Keratinocyte (primary cell): ENCODE data around the gene BHMT2. TPM values are rescaled to one million over a fixed set of nuclear protein-coding genes. Genes with fewer than 3 reads are reported as not detected.

Experiments
- DNase-seq: peaks from one replicate; pipeline ENCODE4 v3.0.0-alpha.2; 2011; ENCODE audit warnings: low read depth, missing footprints, low spot score
- FAIRE-seq: peaks from 2 replicates; lab custom pipeline; 2011; peaks lifted over from hg19 to GRCh38; lab: Jason Lieb, UNC
- H2AFZ ChIP-seq: 2 replicates; pipeline ENCODE4 v1.6.0; 2012; ENCODE audit warnings: low read length, control low read depth, inconsistent platforms; ENCODE audit not compliant: control insufficient read depth
- H3K27ac ChIP-seq: 2 replicates; pipeline ENCODE4 v1.5.1; 2011; ENCODE audit warnings: low read length; ENCODE audit not compliant: control insufficient read depth, insufficient read depth
- H3K27me3 ChIP-seq: 3 replicates; pipeline ENCODE4 v1.6.0; 2011; ENCODE audit warnings: low read length; ENCODE audit not compliant: control insufficient read depth, insufficient read depth; ENCODE audit errors: extremely low read depth
- H3K36me3 ChIP-seq, 2 experiments: 2 replicates in 1 of 2; 3 replicates in 1 of 2; pipeline ENCODE4 v1.5.1; 2011; ENCODE audit warnings: low read length in 2 of 2, mild to moderate bottlenecking in 1 of 2; ENCODE audit not compliant: control insufficient read depth in 2 of 2, insufficient read depth in 2 of 2; ENCODE audit errors: extremely low read depth in 1 of 2
- H3K4me1 ChIP-seq: 3 replicates; pipeline ENCODE4 v1.5.1; 2011; ENCODE audit warnings: low read length; ENCODE audit not compliant: control insufficient read depth, insufficient read depth; ENCODE audit errors: extremely low read depth
- H3K4me2 ChIP-seq: 3 replicates; pipeline ENCODE4 v1.6.0; 2011; ENCODE audit warnings: low read depth, low read length; ENCODE audit not compliant: control insufficient read depth, insufficient read depth; ENCODE audit errors: extremely low read depth
- H3K4me3 ChIP-seq, 3 experiments: fragments of 200-600 bp in 1 of 3; sonication (generic) in 1 of 3; 2 replicates in 2 of 3; 3 replicates in 1 of 3; pipeline ENCODE4 v1.5.1; 2011 to 2016; ENCODE audit warnings: low read length in 3 of 3, mild to moderate bottlenecking in 3 of 3, control low read depth in 2 of 3, inconsistent platforms in 1 of 3, low read depth in 1 of 3, mixed read lengths in 1 of 3, mixed run types in 1 of 3, moderate library complexity in 1 of 3; ENCODE audit not compliant: control insufficient read depth in 2 of 3, insufficient read depth in 2 of 3; ENCODE audit errors: extremely low read depth in 1 of 3
- H3K79me2 ChIP-seq: 2 replicates; pipeline ENCODE4 v1.6.0; 2012; ENCODE audit warnings: low read length; ENCODE audit not compliant: control insufficient read depth, insufficient read depth
- H3K9ac ChIP-seq: 3 replicates; pipeline ENCODE4 v1.6.0; 2011; ENCODE audit warnings: low read length; ENCODE audit not compliant: control insufficient read depth, insufficient read depth; ENCODE audit errors: extremely low read depth
- H3K9me1 ChIP-seq: 3 replicates; pipeline ENCODE4 v1.6.0; 2011; ENCODE audit warnings: low read length; ENCODE audit not compliant: control insufficient read depth, insufficient read depth; ENCODE audit errors: extremely low read depth
- H3K9me3 ChIP-seq: 2 replicates; pipeline ENCODE4 v1.5.1; 2012; ENCODE audit warnings: low read depth, low read length; ENCODE audit not compliant: control insufficient read depth
- H4K20me1 ChIP-seq: 3 replicates; pipeline ENCODE4 v1.6.0; 2011; ENCODE audit warnings: low read length; ENCODE audit not compliant: control insufficient read depth, insufficient read depth; ENCODE audit errors: extremely low read depth
- CTCF ChIP-seq, 3 experiments: IDR thresholded peaks in 1 of 3; conservative IDR thresholded peaks in 1 of 3; optimal IDR thresholded peaks in 1 of 3; 2 replicates in 2 of 3; 3 replicates in 1 of 3; pipeline versions ENCODE3 to v1.5.1; 2011; ENCODE audit warnings: low read length in 3 of 3, mild to moderate bottlenecking in 3 of 3, moderate library complexity in 2 of 3, control low read depth in 1 of 3, inconsistent platforms in 1 of 3; ENCODE audit not compliant: insufficient read depth in 2 of 3; ENCODE audit errors: extremely low read depth in 1 of 3
- EZH2 ChIP-seq: IDR thresholded peaks from one replicate; pipeline ENCODE4 v1.6.1; 2012; ENCODE audit warnings: inconsistent platforms, mild to moderate bottlenecking, low read length, moderate library complexity
- dilution Hi-C: fragments of 300-500 bp; cut with MboI; formaldehyde crosslinking; loops from one replicate; pipeline ENCODE4 v1.7.0; 2020; ENCODE audit warnings: low sequenced_read_pairs; ENCODE audit not compliant: extremely low pct_ligation_motif_present
- polyA plus RNA-seq, 5 experiments: library from polyadenylated mRNA; depleted of rRNA in 3 of 5; stranded (reverse) in 3 of 5; stranded (forward) in 1 of 5; unstranded in 1 of 5; fragments of >200 nt; gene quantifications; 1 replicate in 1 of 5; 2 replicates in 3 of 5; 3 replicates in 1 of 5; pipeline versions ENCODE4 v1.2.1 to v1.2.3, GENCODE V29; 2011 to 2012; ENCODE audit warnings: missing spikeins in 2 of 5, low read depth in 1 of 5, low replicate concordance in 1 of 5

Gene BHMT2
- polyA plus RNA-seq, 1 donor (not counting 4 experiments of a cell fraction or from before 2014, with no cell fraction given), result not detected

- DNase-seq (no peak), FAIRE-seq (no peak)
- no peaks in the 10 kb centered on the region for H3K4me1 ChIP-seq
- TF ChIP-seq CTCF (optimal IDR thresholded peaks at IDR 0.05 in 1 of 3, IDR thresholded peaks at IDR 0.05 in 1 of 3, conservative IDR thresholded peaks at IDR 0.05 in 1 of 3; ENCODE audit: extremely low read depth in 1 of 3, insufficient read depth in 2 of 3, low read length in 3 of 3), result no peak
- TF ChIP-seq EZH2, result no peak
- no peak overlapping the region for H3K4me2 ChIP-seq
- H3K79me2 ChIP-seq, result no peaks in the 10 kb centered on the region
- no peak overlapping the region for H3K4me3 ChIP-seq
- dilution Hi-C loops, result no loop called here
- H3K27me3 ChIP-seq, result no peaks in the 10 kb centered on the region
- no peak overlapping the region for H3K9ac ChIP-seq
- H4K20me1 ChIP-seq, result no peaks in the 10 kb centered on the region
- H3K9me1 ChIP-seq, result no peaks in the 10 kb centered on the region
- H3K9me3 ChIP-seq, result no peaks in the 10 kb centered on the region
- H2AFZ ChIP-seq, result no peak overlapping the region
- no peak overlapping the region for H3K27ac ChIP-seq
- H3K36me3 ChIP-seq, result no peaks in the 10 kb centered on the region
Observed at GRCh38 chr5:79124607-79125006, 55.0 kb downstream of the BHMT2 start.

- no peak for TF ChIP-seq EZH2
- TF ChIP-seq CTCF (optimal IDR thresholded peaks at IDR 0.05 in 1 of 3, IDR thresholded peaks at IDR 0.05 in 1 of 3, conservative IDR thresholded peaks at IDR 0.05 in 1 of 3; ENCODE audit: extremely low read depth in 1 of 3, insufficient read depth in 2 of 3, low read length in 3 of 3), result no peak
- Histone ChIP-seq H3K79me2 (no peaks in the 10 kb centered on the region), H3K27ac (no peak overlapping the region), H3K27me3 (no peaks in the 10 kb centered on the region), H3K9me1 (no peaks in the 10 kb centered on the region), H4K20me1 (no peaks in the 10 kb centered on the region), H3K4me1 (peaks cover 13% of the 10 kb centered on the region), H2AFZ (no peak overlapping the region), H3K4me3 (no peak overlapping the region), H3K9me3 (no peaks in the 10 kb centered on the region), H3K9ac (no peak overlapping the region), H3K4me2 (no peak overlapping the region), H3K36me3 (no peaks in the 10 kb centered on the region)
- FAIRE-seq (no peak), DNase-seq (no peak)
- dilution Hi-C loops, result no loop called here
Observed at GRCh38 chr5:79130781-79131180, 61.2 kb downstream of the BHMT2 start.
